ENCODE measurements around the gene SHROOM2. TPM values are rescaled to one million over a fixed set of nuclear protein-coding genes. Genes with fewer than 3 reads are reported as not detected.
"Not testable (repeated sequence)": the region's sequence is repeated elsewhere in the genome, so short reads cannot be mapped to it uniquely, and the experiment has no call there.

The SHROOM2 gene
- total RNA-seq, 2 experiments from 2014 or later: not detected

GRCh38 chrX:9789555-9789954 lies 3.3 kb downstream of the SHROOM2 start:
- Mint-ChIP-seq H3K4me3 (no peak overlapping the region), H3K4me1 (no peaks in the 10 kb centered on the region), H3K9me3 (ENCODE audit: low read depth) (no peaks in the 10 kb centered on the region), H3K36me3 (ENCODE audit: low read depth) (no peaks in the 10 kb centered on the region), H3K27ac (no peak overlapping the region), H3K27me3 (peaks cover 28% of the 10 kb centered on the region)
- intact Hi-C loops (cut with DNase I, micrococcal nuclease): no loop called here
- no peak for DNase-seq
- POLR2A ChIA-PET: no interaction called here
- ATAC-seq: no peak
- CTCF ChIA-PET: no interaction called here

DNA sequence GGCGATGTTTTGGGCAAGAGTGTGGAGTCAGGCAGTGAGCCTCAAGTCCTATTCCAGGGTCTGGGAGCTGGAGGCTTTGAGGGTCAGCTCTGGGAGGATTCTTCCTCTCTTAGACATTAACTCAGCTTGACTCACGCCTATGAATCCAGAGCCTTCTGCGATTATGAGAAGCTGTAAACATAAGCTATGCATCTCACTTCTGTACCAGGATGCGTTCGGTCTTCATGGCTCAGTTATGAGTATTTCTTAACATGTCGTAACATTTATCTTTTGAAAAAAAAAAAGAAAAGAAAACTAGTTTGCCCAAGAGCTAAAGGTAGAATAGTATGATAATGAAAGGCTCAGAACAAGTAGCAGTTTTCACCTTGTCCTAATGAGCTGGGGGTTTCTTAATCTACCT lies 4.6 kb downstream of the SHROOM2 start:
- no peaks in the 10 kb centered on the region for H3K36me3 Mint-ChIP-seq (ENCODE audit: low read depth)
- peaks cover 26% of the 10 kb centered on the region for H3K27me3 Mint-ChIP-seq
- H3K27ac Mint-ChIP-seq: no peak overlapping the region
- ChIA-PET POLR2A (no interaction called here), CTCF (interaction anchor here (0.6 kb wide), 1 partner anchor 758 kb away, joined by 3 read pairs; no protein-coding TSS in a partner anchor)
- peaks cover 4% of the 10 kb centered on the region for H3K9me3 Mint-ChIP-seq (ENCODE audit: low read depth)
- ATAC-seq (no peak), DNase-seq (no peak)
- H3K4me3 Mint-ChIP-seq: no peak overlapping the region
- intact Hi-C loops (cut with DNase I, micrococcal nuclease): no loop called here
- no peaks in the 10 kb centered on the region for H3K4me1 Mint-ChIP-seq

DNA sequence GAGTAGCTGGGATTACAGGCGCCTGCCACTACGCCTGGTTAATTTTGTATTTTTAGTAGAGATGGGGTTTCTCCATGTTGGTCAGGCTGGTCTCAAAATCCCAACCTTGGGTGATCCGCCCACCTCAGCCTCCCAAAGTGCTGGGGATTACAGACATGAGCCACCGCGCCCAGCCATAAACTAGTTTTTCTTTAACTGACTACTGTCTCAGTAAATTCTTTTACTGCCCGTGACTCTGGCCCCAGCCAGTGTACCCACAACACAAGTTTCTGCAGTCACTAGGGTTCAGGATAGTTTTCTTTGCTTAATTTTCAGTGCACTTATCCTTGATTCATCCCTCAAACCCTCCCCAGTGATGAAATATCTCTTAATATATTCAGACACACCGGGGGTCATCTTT lies 8.3 kb downstream of the SHROOM2 start:
- Mint-ChIP-seq H3K27ac (no peak overlapping the region), H3K36me3 (ENCODE audit: low read depth) (no peaks in the 10 kb centered on the region), H3K27me3 (peaks cover 11% of the 10 kb centered on the region), H3K9me3 (ENCODE audit: low read depth) (peaks cover 4% of the 10 kb centered on the region), H3K4me1 (no peaks in the 10 kb centered on the region), H3K4me3 (no peak overlapping the region)
- no peak for DNase-seq
- ChIA-PET CTCF (no interaction called here), POLR2A (no interaction called here)
- ATAC-seq: no peak
- intact Hi-C loops (cut with DNase I, micrococcal nuclease): no loop called here

GRCh38 chrX:9797384-9798360 lies 11.4 kb downstream of the SHROOM2 start:
- ChIA-PET CTCF (no interaction called here), POLR2A (no interaction called here)
- H3K27ac Mint-ChIP-seq: no peak overlapping the region
- DNase-seq: no peak
- intact Hi-C loops (cut with DNase I, micrococcal nuclease): no loop called here
- H3K9me3 Mint-ChIP-seq (ENCODE audit: low read depth): peaks cover 8% of the 10 kb centered on the region
- no peaks in the 10 kb centered on the region for H3K4me1 Mint-ChIP-seq
- no peak for ATAC-seq
- no peaks in the 10 kb centered on the region for H3K36me3 Mint-ChIP-seq (ENCODE audit: low read depth)
- H3K4me3 Mint-ChIP-seq: no peak overlapping the region
- peaks cover 13% of the 10 kb centered on the region for H3K27me3 Mint-ChIP-seq

DNA sequence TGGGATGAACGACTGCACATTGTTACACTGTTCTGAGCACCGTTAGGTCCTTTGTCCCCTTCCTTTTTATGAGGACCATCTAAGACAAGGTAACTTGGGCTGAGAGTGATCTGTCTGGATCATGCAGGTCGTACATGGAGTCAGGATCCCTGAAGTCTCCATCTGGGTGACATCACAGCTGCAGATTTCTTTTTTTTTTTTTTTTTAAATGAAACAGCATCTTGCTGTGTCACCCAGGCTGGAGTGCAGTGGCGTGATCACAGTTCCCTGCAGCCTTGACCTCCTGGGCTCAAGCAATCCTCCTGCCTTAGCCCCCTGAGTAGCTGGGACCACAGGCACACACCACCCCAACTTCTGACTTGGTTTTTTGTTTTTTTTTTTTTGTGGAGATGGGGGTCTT lies 16.5 kb downstream of the SHROOM2 start:
- Mint-ChIP-seq H3K9me3 (ENCODE audit: low read depth) (peaks cover 4% of the 10 kb centered on the region), H3K27me3 (peaks cover 8% of the 10 kb centered on the region), H3K27ac (no peak overlapping the region), H3K4me1 (no peaks in the 10 kb centered on the region), H3K4me3 (no peak overlapping the region), H3K36me3 (ENCODE audit: low read depth) (no peaks in the 10 kb centered on the region)
- no peak for DNase-seq
- intact Hi-C loops (cut with DNase I, micrococcal nuclease): no loop called here
- ChIA-PET CTCF (interaction anchor here (0.6 kb wide), 1 partner anchor 540 kb away, joined by 3 read pairs; no protein-coding TSS in a partner anchor), POLR2A (no interaction called here)
- no peak for ATAC-seq

DNA sequence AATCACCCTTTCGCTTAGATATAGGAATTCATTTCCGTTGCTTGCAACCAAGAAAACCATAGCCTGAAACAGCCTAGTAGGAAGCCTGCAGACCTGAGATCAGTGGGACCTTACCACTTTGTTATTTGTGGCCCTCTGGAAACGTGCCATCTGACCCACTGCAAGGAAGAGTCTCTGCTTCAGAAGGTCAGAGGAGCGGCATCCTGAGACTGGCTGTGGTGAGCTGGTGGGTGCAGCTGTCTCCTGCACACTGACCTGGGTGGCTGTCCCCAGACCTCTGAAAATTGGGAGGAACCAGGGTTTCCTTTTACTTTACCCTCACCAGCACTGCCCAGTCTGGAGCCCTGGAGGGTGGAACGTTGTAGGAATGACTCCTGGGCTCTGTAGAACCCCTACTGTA lies 18.2 kb downstream of the SHROOM2 start:
- no peaks in the 10 kb centered on the region for H3K4me1 Mint-ChIP-seq
- H3K27ac Mint-ChIP-seq: no peak overlapping the region
- H3K27me3 Mint-ChIP-seq: peaks cover 6% of the 10 kb centered on the region
- intact Hi-C loops (cut with DNase I, micrococcal nuclease): no loop called here
- ChIA-PET POLR2A (interaction anchor here (0.6 kb wide), 1 partner anchor 12 kb away, joined by 3 read pairs; no protein-coding TSS in a partner anchor), CTCF (no interaction called here)
- no peak for ATAC-seq
- no peak for DNase-seq
- H3K4me3 Mint-ChIP-seq: no peak overlapping the region
- peaks cover 4% of the 10 kb centered on the region for H3K9me3 Mint-ChIP-seq (ENCODE audit: low read depth)
- H3K36me3 Mint-ChIP-seq (ENCODE audit: low read depth): no peaks in the 10 kb centered on the region

DNA sequence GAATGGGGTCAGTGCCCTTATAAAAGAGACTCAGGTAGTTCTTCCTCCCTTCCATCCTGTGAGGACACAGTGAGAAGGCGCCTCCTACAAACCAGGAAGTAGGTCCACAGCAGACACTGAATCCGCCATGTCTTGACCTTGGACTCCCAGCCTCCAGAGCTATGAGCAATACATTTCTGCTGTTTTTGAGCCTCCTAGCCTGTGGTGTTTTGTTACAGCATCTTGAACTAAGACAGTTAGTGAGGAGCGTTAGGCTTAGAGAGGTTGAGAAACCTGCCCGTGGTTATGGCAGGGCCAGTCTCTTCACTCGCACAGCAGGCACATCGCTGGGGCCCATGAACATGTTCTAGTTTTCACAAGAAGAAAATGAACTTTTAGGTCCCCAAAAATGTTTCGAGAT lies 19.7 kb downstream of the SHROOM2 start:
- DNase-seq (no peak), ATAC-seq (no peak)
- Mint-ChIP-seq H3K36me3 (ENCODE audit: low read depth) (no peaks in the 10 kb centered on the region), H3K4me3 (no peak overlapping the region), H3K27me3 (no peaks in the 10 kb centered on the region), H3K27ac (no peak overlapping the region), H3K4me1 (no peaks in the 10 kb centered on the region), H3K9me3 (ENCODE audit: low read depth) (no peaks in the 10 kb centered on the region)
- POLR2A ChIA-PET: no interaction called here
- CTCF ChIA-PET: no interaction called here
- intact Hi-C loops (cut with DNase I, micrococcal nuclease): no loop called here

DNA sequence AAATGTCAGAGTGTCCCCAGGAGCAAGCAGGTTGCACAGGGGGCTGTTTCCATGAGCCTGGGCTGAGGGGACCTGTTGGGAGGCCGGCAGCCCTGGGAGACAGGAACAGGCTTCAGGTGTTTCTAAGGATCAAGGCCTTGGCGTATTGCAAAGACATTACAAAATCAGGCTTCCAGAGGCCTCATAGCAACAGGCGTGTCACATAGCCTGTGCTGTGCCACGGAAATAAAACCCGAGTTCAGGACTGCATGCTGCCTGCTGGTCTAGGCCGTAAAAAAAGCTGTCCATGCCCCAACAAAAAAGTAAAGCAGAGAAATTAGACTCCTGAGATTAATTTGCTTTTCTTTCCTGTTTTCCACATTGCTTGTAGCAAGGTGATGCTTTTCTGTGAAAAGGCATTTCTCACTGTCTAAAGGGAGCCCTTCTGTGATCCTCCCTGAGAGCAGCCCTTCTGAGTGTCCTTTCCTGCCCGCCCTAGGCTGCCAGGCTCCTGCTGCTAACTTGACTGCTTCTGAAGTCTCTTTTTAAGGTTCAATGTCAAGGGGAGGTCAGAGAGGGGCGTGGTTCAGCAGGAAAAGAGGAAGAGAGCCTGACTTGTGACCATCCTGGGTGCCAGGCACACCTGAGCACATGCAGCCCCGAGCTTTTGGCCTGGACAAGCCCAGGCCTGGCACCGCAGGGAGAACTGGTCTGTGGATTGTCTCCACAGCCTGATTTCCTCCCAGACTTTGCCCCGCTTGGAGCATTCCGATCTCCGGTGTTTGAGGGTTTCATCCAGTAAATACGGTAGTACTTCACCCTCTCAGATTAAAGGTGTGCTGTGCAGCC lies 21.3 kb downstream of the SHROOM2 start:
- ChIA-PET CTCF (no interaction called here), POLR2A (no interaction called here)
- H3K9me3 Mint-ChIP-seq (ENCODE audit: low read depth): no peaks in the 10 kb centered on the region
- no peak overlapping the region for H3K27ac Mint-ChIP-seq
- no peaks in the 10 kb centered on the region for H3K4me1 Mint-ChIP-seq
- no peak overlapping the region for H3K4me3 Mint-ChIP-seq
- ATAC-seq: no peak
- intact Hi-C loops (cut with DNase I, micrococcal nuclease): no loop called here
- no peaks in the 10 kb centered on the region for H3K27me3 Mint-ChIP-seq
- no peaks in the 10 kb centered on the region for H3K36me3 Mint-ChIP-seq (ENCODE audit: low read depth)
- DNase-seq: no peak

DNA sequence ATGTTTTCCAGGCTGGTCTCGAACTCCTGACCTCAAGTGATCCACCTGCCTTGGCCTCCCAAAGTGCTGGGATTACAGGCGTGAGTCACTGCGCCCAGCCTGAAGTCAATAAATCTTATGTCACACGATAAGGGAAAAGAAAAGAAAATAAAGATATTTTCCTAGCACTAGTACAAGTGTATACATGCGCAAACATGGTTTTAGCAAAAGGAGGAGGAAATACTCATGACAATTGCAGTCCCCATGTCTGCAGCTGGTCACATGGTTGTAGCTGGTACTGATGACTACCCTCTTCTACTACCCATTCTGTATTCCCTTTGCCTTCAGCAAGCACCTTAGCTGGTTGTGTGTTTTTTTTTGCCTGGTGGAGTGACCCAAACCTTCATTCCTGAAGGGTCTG lies 23.6 kb downstream of the SHROOM2 start:
- H3K27ac Mint-ChIP-seq; DNase-seq; H3K4me1 Mint-ChIP-seq; ATAC-seq; POLR2A ChIA-PET; H3K27me3 Mint-ChIP-seq; H3K9me3 Mint-ChIP-seq (ENCODE audit: low read depth); intact Hi-C loops (cut with DNase I, micrococcal nuclease); H3K4me3 Mint-ChIP-seq; H3K36me3 Mint-ChIP-seq (ENCODE audit: low read depth): not testable (repeated sequence)
- CTCF ChIA-PET: interaction anchor here (0.7 kb wide), 1 partner anchor 96 kb away, joined by 4 read pairs; no protein-coding TSS in a partner anchor

DNA sequence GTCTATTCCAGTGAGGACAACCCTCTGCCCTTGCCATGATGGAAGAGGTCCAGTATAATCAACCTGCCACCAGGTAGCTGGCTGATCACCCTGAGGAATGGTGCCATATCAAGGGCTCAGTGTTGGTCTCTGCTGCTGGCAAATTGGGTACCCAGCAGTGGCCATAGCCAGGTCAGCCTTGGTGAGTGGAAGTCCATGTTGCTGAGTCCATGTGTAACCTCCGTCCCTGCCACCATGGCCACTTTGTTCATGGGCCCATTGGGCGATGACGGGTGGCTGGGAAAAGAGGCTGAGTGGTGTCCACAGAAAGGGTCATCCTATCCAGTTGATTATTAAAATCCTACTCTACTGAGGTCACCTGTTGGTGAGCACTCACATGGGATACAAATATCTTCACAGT lies 24.9 kb downstream of the SHROOM2 start:
- H3K4me3 Mint-ChIP-seq; ATAC-seq; H3K27me3 Mint-ChIP-seq; POLR2A ChIA-PET; intact Hi-C loops (cut with DNase I, micrococcal nuclease); H3K9me3 Mint-ChIP-seq (ENCODE audit: low read depth); DNase-seq; H3K27ac Mint-ChIP-seq; H3K36me3 Mint-ChIP-seq (ENCODE audit: low read depth); H3K4me1 Mint-ChIP-seq; CTCF ChIA-PET: not testable (repeated sequence)

- DNase-seq: no peak
- Mint-ChIP-seq H3K27me3 (peaks cover 13% of the 10 kb centered on the region), H3K4me1 (no peaks in the 10 kb centered on the region), H3K4me3 (no peak overlapping the region), H3K27ac (no peak overlapping the region), H3K9me3 (ENCODE audit: low read depth) (no peaks in the 10 kb centered on the region), H3K36me3 (ENCODE audit: low read depth) (no peaks in the 10 kb centered on the region)
- ChIA-PET POLR2A (interaction anchor here (0.6 kb wide), 1 partner anchor 12 kb away, joined by 3 read pairs; no protein-coding TSS in a partner anchor), CTCF (interaction anchor here (1.0 kb wide), 1 partner anchor 1971 kb away, joined by 3 read pairs; no protein-coding TSS in a partner anchor)
- no peak for ATAC-seq
- intact Hi-C loops (cut with DNase I, micrococcal nuclease): no loop called here
Observed at GRCh38 chrX:9816084-9816700, 30.0 kb downstream of the SHROOM2 start.

All from activated CD4-positive, alpha-beta T cell treated with anti-CD3 and anti-CD28 coated beads for 36 hours (primary cell).